Measurements from ENCODE around the gene TTBK1. TPM values are rescaled to one million over a fixed set of nuclear protein-coding genes. Genes with fewer than 3 reads are reported as not detected.

TTBK1 gene
- total and polyA plus RNA-seq, 4 experiments from 2014 or later, result 0.06 TPM; not detected in 3

DNA sequence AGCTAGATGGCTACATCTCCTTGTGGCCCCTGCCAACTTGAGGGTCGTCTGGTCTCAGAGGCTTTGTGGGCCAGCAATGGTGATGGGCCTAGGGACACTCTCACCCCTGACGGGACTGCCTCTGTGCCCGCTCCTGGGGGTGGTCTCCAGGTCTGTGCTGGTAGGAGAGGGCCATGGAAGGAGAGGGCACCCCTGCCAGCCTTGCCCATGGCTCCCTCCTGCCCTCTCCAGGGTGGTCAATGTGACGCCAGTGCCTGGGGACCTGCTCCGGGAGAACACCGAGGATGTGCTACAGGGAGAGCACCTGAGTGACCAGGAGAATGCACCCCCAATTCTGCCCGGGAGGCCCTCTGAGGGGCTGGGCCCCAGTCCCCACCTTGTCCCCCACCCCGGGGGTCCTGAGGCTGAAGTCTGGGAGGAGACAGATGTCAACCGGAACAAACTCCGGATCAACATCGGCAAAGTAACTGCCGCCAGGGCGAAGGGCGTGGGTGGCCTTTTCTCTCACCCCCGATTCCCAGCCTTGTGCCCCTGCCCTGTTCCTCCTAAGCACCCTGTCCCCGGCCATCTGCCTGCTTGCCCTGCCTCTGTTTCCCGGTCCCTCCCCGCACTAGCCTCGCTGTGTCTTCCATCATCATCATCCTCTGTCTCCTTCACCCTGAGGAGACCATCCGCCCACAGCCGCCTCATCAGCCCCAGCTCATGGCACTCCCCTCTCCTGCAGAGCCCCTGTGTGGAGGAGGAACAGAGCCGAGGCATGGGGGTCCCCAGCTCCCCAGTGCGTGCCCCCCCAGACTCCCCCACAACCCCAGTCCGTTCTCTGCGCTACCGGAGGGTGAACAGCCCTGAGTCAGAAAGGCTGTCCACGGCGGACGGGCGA, 15.8 kb downstream of the TTBK1 start:
- H3K4me3 Mint-ChIP-seq, result no peak overlapping the region
- DNase-seq, result no peak
- H3K27ac ChIP-seq (ENCODE audit: low read depth, low read length), result no peak overlapping the region
- H3K27me3 Mint-ChIP-seq, result peaks cover 0 to 5% of the 10 kb centered on the region in 2 donors
- peaks cover 1 to 7% (median 4%) of the 10 kb centered on the region in 4 donors for H3K4me1 Mint-ChIP-seq
- H3K36me3 Mint-ChIP-seq, result no peaks in the 10 kb centered on the region
- H3K4me1 ChIP-seq (ENCODE audit: insufficient read depth, low read length), result no peaks in the 10 kb centered on the region
- no peaks in the 10 kb centered on the region for H3K9me3 ChIP-seq (ENCODE audit: control insufficient read depth in 1 of 2, low read length in 2 of 2)
- POLR2A ChIA-PET (ENCODE audit: partially characterized antibody), result no interaction called here
- H3K4me3 ChIP-seq (ENCODE audit: low read length in 2 of 2), result no peak overlapping the region
- H3K27ac Mint-ChIP-seq, result no peak overlapping the region
- H3K27me3 ChIP-seq (ENCODE audit: insufficient read depth, low read length), result no peaks in the 10 kb centered on the region
- H3K9me3 Mint-ChIP-seq, result no peaks in the 10 kb centered on the region
- H3K36me3 ChIP-seq (ENCODE audit: insufficient read depth, low read length), result no peaks in the 10 kb centered on the region
- CTCF ChIA-PET (ENCODE audit: partially characterized antibody), result interaction anchor here (6.1 to 6.4 kb wide), 2 partner anchors 139 to 247 kb away, joined by 41 to 70 read pairs; no protein-coding TSS in a partner anchor
- intact Hi-C loops (cut with micrococcal nuclease), result no loop called here

DNA sequence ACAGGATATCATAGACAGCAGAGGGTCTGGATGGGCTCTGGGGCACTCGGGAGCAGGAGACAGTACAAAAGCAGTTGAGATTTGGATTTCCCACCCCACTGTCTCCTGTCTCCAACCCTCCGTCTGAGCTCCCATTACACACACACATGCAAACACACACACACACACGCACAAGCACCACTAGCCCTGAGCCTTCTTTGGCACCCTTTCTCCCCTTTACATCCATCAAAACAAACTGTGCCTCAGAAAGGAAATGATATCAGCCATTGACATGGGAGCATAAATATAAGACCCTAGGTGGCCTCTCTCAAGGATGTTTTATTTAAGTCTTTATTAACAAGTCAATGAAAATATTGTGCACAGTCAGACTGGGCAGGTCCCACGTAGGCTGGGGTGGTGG, 17.5 kb downstream of the TTBK1 start:
- ChIA-PET CTCF (ENCODE audit: partially characterized antibody) (interaction anchor here (2.4 to 6.4 kb wide), 3 partner anchors 32 to 246 kb away, joined by 9 to 70 read pairs (median 41); partner anchors contain the start of gene DNPH1), POLR2A (ENCODE audit: partially characterized antibody) (interaction anchor here (0.5 kb wide), 1 partner anchor 166 kb away, joined by 4 read pairs; the partner anchor contains the start of gene ABCC10)
- H3K4me3 ChIP-seq (ENCODE audit: low read length in 2 of 2), result no peak overlapping the region
- no peaks in the 10 kb centered on the region for H3K36me3 ChIP-seq (ENCODE audit: insufficient read depth, low read length)
- no peak overlapping the region for H3K27ac ChIP-seq (ENCODE audit: low read depth, low read length)
- Mint-ChIP-seq H3K27me3 (peaks cover 0 to 4% of the 10 kb centered on the region in 2 donors), H3K4me3 (no peak overlapping the region), H3K27ac (peak overlapping the region in 1 of 7 donors; percentile 56), H3K9me3 (no peaks in the 10 kb centered on the region), H3K4me1 (peaks cover 1 to 7% (median 4%) of the 10 kb centered on the region in 4 donors), H3K36me3 (no peaks in the 10 kb centered on the region)
- DNase-seq, result no peak
- no peaks in the 10 kb centered on the region for H3K27me3 ChIP-seq (ENCODE audit: insufficient read depth, low read length)
- H3K4me1 ChIP-seq (ENCODE audit: insufficient read depth, low read length), result no peaks in the 10 kb centered on the region
- intact Hi-C loops (cut with micrococcal nuclease), result no loop called here
- no peaks in the 10 kb centered on the region for H3K9me3 ChIP-seq (ENCODE audit: control insufficient read depth in 1 of 2, low read length in 2 of 2)

DNA sequence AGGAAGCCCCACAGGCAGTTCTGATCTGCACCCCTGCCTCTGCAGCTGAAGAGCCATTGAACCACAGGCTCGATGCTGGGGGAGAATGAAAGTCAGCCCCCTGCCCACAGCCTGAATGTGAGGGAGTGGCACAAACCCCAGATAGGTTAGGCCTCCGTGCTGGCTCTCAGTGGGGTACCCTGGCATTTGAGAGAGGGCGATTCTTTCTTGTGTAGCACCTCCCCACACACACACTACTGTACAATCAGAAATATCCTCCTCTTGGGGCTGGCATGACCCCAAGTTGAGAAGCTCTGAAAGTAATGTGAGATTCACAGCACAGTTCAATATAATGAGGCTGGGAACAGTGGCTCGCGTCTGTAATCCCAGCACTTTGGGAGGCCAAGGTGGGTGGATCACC, 17.9 kb downstream of the TTBK1 start:
- Mint-ChIP-seq H3K9me3 (no peaks in the 10 kb centered on the region), H3K4me1 (peaks cover 1 to 7% (median 4%) of the 10 kb centered on the region in 4 donors), H3K27me3 (peaks cover 0 to 3% of the 10 kb centered on the region in 2 donors), H3K36me3 (no peaks in the 10 kb centered on the region), H3K27ac (no peak overlapping the region), H3K4me3 (no peak overlapping the region)
- Histone ChIP-seq H3K4me3 (ENCODE audit: low read length in 2 of 2) (no peak overlapping the region), H3K27ac (ENCODE audit: low read depth, low read length) (no peak overlapping the region), H3K27me3 (ENCODE audit: insufficient read depth, low read length) (no peaks in the 10 kb centered on the region), H3K36me3 (ENCODE audit: insufficient read depth, low read length) (no peaks in the 10 kb centered on the region), H3K4me1 (ENCODE audit: insufficient read depth, low read length) (no peaks in the 10 kb centered on the region), H3K9me3 (ENCODE audit: control insufficient read depth in 1 of 2, low read length in 2 of 2) (no peaks in the 10 kb centered on the region)
- intact Hi-C loops (cut with micrococcal nuclease), result no loop called here
- CTCF ChIA-PET (ENCODE audit: partially characterized antibody), result interaction anchor here (1.3 to 6.4 kb wide), 6 partner anchors 32 to 245 kb away, joined by 3 to 70 read pairs (median 8); partner anchors contain the start of genes CRIP3 and DNPH1
- DNase-seq, result no peak
- POLR2A ChIA-PET (ENCODE audit: partially characterized antibody), result interaction anchor here (0.5 kb wide), 1 partner anchor 166 kb away, joined by 4 read pairs; the partner anchor contains the start of gene ABCC10

DNA sequence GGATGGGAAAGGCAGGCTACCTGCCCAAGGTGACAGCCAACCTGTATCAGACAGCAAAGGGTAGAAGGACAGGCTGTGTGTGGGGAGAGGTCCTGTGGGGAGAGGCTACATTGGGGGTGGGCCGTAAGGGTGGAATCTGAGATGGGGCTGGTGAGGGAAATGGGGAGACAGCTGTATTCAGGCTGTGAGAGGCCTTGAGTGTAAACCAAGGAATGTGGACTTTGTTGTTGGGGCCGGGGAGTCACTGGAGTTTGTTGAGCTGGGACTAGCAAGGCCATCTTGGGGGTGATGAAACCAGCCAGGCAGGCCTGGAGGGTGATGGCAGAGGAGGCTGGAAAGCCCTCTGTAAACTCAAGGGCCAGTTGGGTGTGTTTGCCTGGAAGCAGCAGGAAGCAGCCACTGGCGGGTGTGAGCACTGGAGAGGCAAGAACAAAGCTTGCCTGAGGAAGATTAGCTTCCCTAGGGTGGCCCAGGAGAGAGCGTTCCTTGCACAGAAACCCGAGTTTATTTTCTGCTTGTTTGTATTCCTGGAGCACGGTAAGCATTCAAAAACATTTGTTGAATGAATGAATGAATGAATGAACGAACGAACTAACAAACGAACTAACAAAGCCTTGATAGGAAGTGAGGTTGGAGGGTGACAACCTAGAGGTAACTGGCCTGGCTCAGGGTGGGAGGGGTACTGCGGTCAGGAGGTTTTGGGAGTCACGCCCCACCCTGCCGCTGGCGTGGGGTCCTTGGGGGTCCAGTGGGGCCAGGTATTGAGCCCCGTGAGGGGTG, 18.9 kb downstream of the TTBK1 start:
- no peaks in the 10 kb centered on the region for H3K9me3 ChIP-seq (ENCODE audit: control insufficient read depth in 1 of 2, low read length in 2 of 2)
- Mint-ChIP-seq H3K27me3 (peaks cover 0 to 3% of the 10 kb centered on the region in 2 donors), H3K4me1 (peaks cover 1 to 4% (median 3%) of the 10 kb centered on the region in 4 donors), H3K4me3 (no peak overlapping the region), H3K27ac (peak overlapping the region in 1 of 7 donors; percentile 29), H3K36me3 (no peaks in the 10 kb centered on the region), H3K9me3 (no peaks in the 10 kb centered on the region)
- DNase-seq, result no peak
- no peaks in the 10 kb centered on the region for H3K4me1 ChIP-seq (ENCODE audit: insufficient read depth, low read length)
- intact Hi-C loops (cut with micrococcal nuclease), result loop anchor here (2.0 kb wide), 1 partner anchor 73 kb away; no protein-coding TSS in a partner anchor
- H3K4me3 ChIP-seq (ENCODE audit: low read length in 2 of 2), result no peak overlapping the region
- no peaks in the 10 kb centered on the region for H3K36me3 ChIP-seq (ENCODE audit: insufficient read depth, low read length)
- CTCF ChIA-PET (ENCODE audit: partially characterized antibody), result interaction anchor here (1.3 to 6.4 kb wide), 7 partner anchors 33 to 244 kb away, joined by 3 to 70 read pairs (median 8); partner anchors contain the start of genes CRIP3 and DNPH1
- no peak overlapping the region for H3K27ac ChIP-seq (ENCODE audit: low read depth, low read length)
- POLR2A ChIA-PET (ENCODE audit: partially characterized antibody), result interaction anchor here (1.1 kb wide), 1 partner anchor 38 kb away, joined by 3 read pairs; no protein-coding TSS in a partner anchor
- H3K27me3 ChIP-seq (ENCODE audit: insufficient read depth, low read length), result no peaks in the 10 kb centered on the region

DNA sequence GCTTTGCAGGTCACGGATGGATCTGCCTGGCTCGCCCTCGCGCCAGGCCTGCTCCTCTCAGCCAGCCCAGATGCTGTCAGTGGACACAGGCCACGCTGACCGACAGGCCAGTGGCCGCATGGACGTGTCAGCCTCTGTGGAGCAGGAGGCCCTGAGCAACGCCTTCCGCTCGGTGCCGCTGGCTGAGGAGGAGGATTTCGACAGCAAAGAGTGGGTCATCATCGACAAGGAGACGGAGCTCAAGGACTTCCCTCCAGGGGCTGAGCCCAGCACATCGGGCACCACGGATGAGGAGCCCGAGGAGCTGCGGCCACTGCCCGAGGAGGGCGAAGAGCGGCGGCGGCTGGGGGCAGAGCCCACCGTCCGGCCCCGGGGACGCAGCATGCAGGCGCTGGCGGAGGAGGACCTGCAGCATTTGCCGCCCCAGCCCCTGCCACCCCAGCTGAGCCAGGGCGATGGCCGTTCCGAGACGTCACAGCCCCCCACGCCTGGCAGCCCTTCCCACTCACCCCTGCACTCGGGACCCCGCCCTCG, 19.6 kb downstream of the TTBK1 start:
- POLR2A ChIA-PET (ENCODE audit: partially characterized antibody), result interaction anchor here (0.5 to 1.4 kb wide), 4 partner anchors 38 to 515 kb away, joined by 3 to 6 read pairs (median 3); no protein-coding TSS in a partner anchor
- H3K27me3 Mint-ChIP-seq, result peaks cover 0 to 1% of the 10 kb centered on the region in 2 donors
- Histone ChIP-seq H3K9me3 (ENCODE audit: control insufficient read depth in 1 of 2, low read length in 2 of 2) (no peaks in the 10 kb centered on the region), H3K4me3 (ENCODE audit: low read length in 2 of 2) (no peak overlapping the region), H3K36me3 (ENCODE audit: insufficient read depth, low read length) (no peaks in the 10 kb centered on the region), H3K4me1 (ENCODE audit: insufficient read depth, low read length) (no peaks in the 10 kb centered on the region), H3K27ac (ENCODE audit: low read depth, low read length) (no peak overlapping the region), H3K27me3 (ENCODE audit: insufficient read depth, low read length) (no peaks in the 10 kb centered on the region)
- CTCF ChIA-PET (ENCODE audit: partially characterized antibody), result interaction anchor here (1.0 to 6.4 kb wide), 7 partner anchors 34 to 244 kb away, joined by 3 to 70 read pairs (median 7); partner anchors contain the start of gene DNPH1
- H3K9me3 Mint-ChIP-seq, result no peaks in the 10 kb centered on the region
- no peak overlapping the region for H3K27ac Mint-ChIP-seq
- H3K4me1 Mint-ChIP-seq, result peaks cover 0 to 4% (median 2%) of the 10 kb centered on the region in 4 donors
- no peaks in the 10 kb centered on the region for H3K36me3 Mint-ChIP-seq
- no peak overlapping the region for H3K4me3 Mint-ChIP-seq
- DNase-seq, result no peak
- intact Hi-C loops (cut with micrococcal nuclease), result loop anchor here (1.0 to 2.0 kb wide), 3 partner anchors 72 to 243 kb away; no protein-coding TSS in a partner anchor

DNA sequence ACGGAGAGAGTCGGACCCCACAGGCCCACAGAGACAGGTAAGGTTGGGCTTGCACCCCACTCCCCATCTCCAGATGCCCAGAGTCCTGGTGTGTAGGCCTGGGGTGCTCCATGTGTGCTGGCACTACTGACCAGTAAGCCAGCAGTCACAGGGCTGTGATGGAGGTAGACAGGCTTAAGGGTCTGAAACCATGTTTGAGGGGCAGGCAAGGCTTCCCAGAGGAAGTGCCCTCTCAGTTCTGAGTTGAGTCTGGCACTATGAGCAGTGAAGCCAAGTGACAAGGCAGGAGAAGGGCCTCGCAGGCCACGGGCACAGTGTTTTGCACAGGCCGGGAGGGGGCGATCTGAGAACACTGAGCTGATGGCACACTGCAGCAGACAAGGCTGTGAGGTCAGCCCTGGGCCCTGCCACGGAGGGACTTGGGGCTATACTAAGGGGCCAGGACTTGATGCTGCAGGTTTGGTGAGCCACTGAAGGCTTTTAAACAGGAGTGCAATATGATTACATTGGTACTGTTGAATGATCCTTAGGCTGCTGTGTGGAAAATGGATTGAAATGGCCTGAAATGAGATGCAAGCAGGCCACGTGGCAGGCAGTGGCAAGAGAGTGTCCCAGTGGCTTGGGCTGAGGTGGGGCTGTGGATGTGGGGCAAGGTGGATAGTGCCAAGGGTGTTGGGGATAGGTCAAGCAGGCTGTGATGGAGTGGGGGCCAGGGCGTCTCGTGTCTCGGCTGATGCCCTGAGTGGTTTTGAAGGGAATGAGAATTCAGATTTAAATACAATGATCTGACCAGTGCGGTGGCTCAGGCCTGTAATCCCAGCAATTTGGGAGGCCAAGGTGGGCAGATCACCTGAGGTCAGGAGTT, 20.3 kb downstream of the TTBK1 start:
- ChIA-PET POLR2A (ENCODE audit: partially characterized antibody) (interaction anchor here (0.5 to 1.4 kb wide), 5 partner anchors 39 to 515 kb away, joined by 3 to 6 read pairs (median 3); no protein-coding TSS in a partner anchor), CTCF (ENCODE audit: partially characterized antibody) (interaction anchor here (0.6 to 6.4 kb wide), 9 partner anchors 33 to 243 kb away, joined by 3 to 70 read pairs (median 5); partner anchors contain the start of gene CRIP3)
- Mint-ChIP-seq H3K27me3 (peaks cover 0 to 1% of the 10 kb centered on the region in 2 donors), H3K4me3 (peak overlapping the region in 1 of 8 donors; percentile 9), H3K9me3 (no peaks in the 10 kb centered on the region), H3K36me3 (no peaks in the 10 kb centered on the region), H3K4me1 (peaks cover 0 to 4% (median 2%) of the 10 kb centered on the region in 4 donors), H3K27ac (no peak overlapping the region)
- Histone ChIP-seq H3K27ac (ENCODE audit: low read depth, low read length) (no peak overlapping the region), H3K36me3 (ENCODE audit: insufficient read depth, low read length) (no peaks in the 10 kb centered on the region), H3K27me3 (ENCODE audit: insufficient read depth, low read length) (no peaks in the 10 kb centered on the region), H3K4me3 (ENCODE audit: low read length in 2 of 2) (no peak overlapping the region), H3K4me1 (ENCODE audit: insufficient read depth, low read length) (peaks cover 6% of the 10 kb centered on the region), H3K9me3 (ENCODE audit: control insufficient read depth in 1 of 2, low read length in 2 of 2) (no peaks in the 10 kb centered on the region)
- intact Hi-C loops (cut with micrococcal nuclease), result loop anchor here (1.0 to 2.0 kb wide), 3 partner anchors 71 to 243 kb away; no protein-coding TSS in a partner anchor
- DNase-seq, result peak; percentile 65 to 71 (median 66)

Data from CD4-positive, alpha-beta memory T cell (primary cell).